H1 (cell line): ENCODE data around the gene MRM3. TPM values are rescaled to one million over a fixed set of nuclear protein-coding genes. Genes with fewer than 3 reads are reported as not detected.
"Not testable (repeated sequence)": the region's sequence is repeated elsewhere in the genome, so short reads cannot be mapped to it uniquely, and the experiment has no call there.

Experiments
- CTCF ChIA-PET: fragments of 300-600 bp; sonication (Branson Sonifier 250); formaldehyde crosslinking; loops from one replicate; lab custom pipeline; 2021; ENCODE audit not compliant: partially characterized antibody; lab: Charles Lee
- POLR2A ChIA-PET: fragments of 300-600 bp; sonication (Branson Sonifier 250); formaldehyde crosslinking; loops from one replicate; lab custom pipeline; 2021; ENCODE audit warnings: inconsistent platforms; ENCODE audit not compliant: partially characterized antibody; lab: Charles Lee
- DNase-seq, 2 experiments: peaks; one replicate each; pipeline versions ENCODE4 v3.0.0 to v3.0.0-alpha.2; 2010 to 2022; ENCODE audit warnings: low spot score in 2 of 2, low read depth in 1 of 2, mixed read lengths in 1 of 2
- FAIRE-seq: peaks from 2 replicates; lab custom pipeline; 2011; peaks lifted over from hg19 to GRCh38; lab: Jason Lieb, UNC
- H2AFZ ChIP-seq: 2 replicates; pipeline ENCODE4 v1.8.1; 2012; ENCODE audit warnings: low read length, inconsistent platforms
- H2AK5ac ChIP-seq: 2 replicates; pipeline ENCODE4 v1.6.1; 2013; ENCODE audit warnings: low read depth, low read length
- H2BK120ac ChIP-seq: replicated peaks from 2 replicates; pipeline ENCODE3; 2013; ENCODE audit warnings: low read depth, low read length, inconsistent platforms
- H2BK12ac ChIP-seq: 2 replicates; pipeline ENCODE4 v1.6.1; 2013; ENCODE audit warnings: low read depth, low read length
- H2BK15ac ChIP-seq: 2 replicates; pipeline ENCODE4 v1.6.1; 2013; ENCODE audit warnings: low read length
- H2BK20ac ChIP-seq: 2 replicates; pipeline ENCODE4 v1.6.1; 2013; ENCODE audit warnings: low read length
- H2BK5ac ChIP-seq: 2 replicates; pipeline ENCODE4 v1.6.1; 2013; ENCODE audit warnings: low read depth, low read length
- H3K14ac ChIP-seq: 2 replicates; pipeline ENCODE4 v1.6.1; 2013; ENCODE audit warnings: inconsistent platforms; ENCODE audit not compliant: insufficient read length
- H3K18ac ChIP-seq: 2 replicates; pipeline ENCODE4 v1.6.1; 2013; ENCODE audit warnings: low read length; ENCODE audit errors: extremely low read depth
- H3K23ac ChIP-seq: 2 replicates; pipeline ENCODE4 v1.6.1; 2013; ENCODE audit warnings: inconsistent platforms; ENCODE audit not compliant: insufficient read length
- H3K23me2 ChIP-seq: 2 replicates; pipeline ENCODE4 v1.6.1; 2013; ENCODE audit warnings: low read depth, low read length
- H3K27ac ChIP-seq: 2 replicates; pipeline ENCODE4 v1.6.1; 2011; ENCODE audit warnings: low read depth, low read length, inconsistent platforms
- H3K27me3 ChIP-seq, 4 experiments: replicated peaks in 1 of 4; 1 replicate in 1 of 4; 2 replicates in 3 of 4; pipeline versions ENCODE4 v1.6.1 to v1.8.1; 2011 to 2013; ENCODE audit warnings: low read length in 3 of 4, mild to moderate bottlenecking in 3 of 4, inconsistent platforms in 2 of 4, mixed read lengths in 2 of 4, moderate library complexity in 1 of 4; ENCODE audit not compliant: control insufficient read depth in 3 of 4, insufficient read depth in 3 of 4; ENCODE audit errors: extremely low read depth in 1 of 4
- H3K36me3 ChIP-seq, 4 experiments: 2 replicates each; pipeline versions ENCODE4 v1.6.1 to v1.8.1; 2011 to 2013; ENCODE audit warnings: mild to moderate bottlenecking in 4 of 4, low read length in 3 of 4, moderate library complexity in 2 of 4, control low read depth in 1 of 4, inconsistent platforms in 1 of 4; ENCODE audit not compliant: insufficient read depth in 4 of 4, control insufficient read depth in 2 of 4
- H3K4ac ChIP-seq: replicated peaks from 2 replicates; pipeline ENCODE3; 2013; ENCODE audit warnings: low read length, low read depth, mixed read lengths, inconsistent platforms; ENCODE audit not compliant: insufficient read length
- H3K4me1 ChIP-seq, 4 experiments: replicated peaks in 1 of 4; 1 replicate in 1 of 4; 2 replicates in 3 of 4; pipeline versions ENCODE4 v1.6.1 to v1.8.1; 2011 to 2013; ENCODE audit warnings: low read length in 3 of 4, inconsistent platforms in 2 of 4, mixed read lengths in 1 of 4; ENCODE audit not compliant: insufficient read depth in 4 of 4, control insufficient read depth in 3 of 4
- H3K4me2 ChIP-seq, 2 experiments: 2 replicates each; pipeline versions ENCODE4 v1.6.1 to v1.8.1; 2011 to 2013; ENCODE audit warnings: low read depth in 2 of 2, low read length in 2 of 2, control low read depth in 1 of 2, inconsistent platforms in 1 of 2, mild to moderate bottlenecking in 1 of 2; ENCODE audit not compliant: insufficient read depth in 1 of 2
- H3K4me3 ChIP-seq, 4 experiments: fragments of 200-600, 300-600 bp in 1 of 4; sonication (generic), shearing (Covaris generic), sonication (Bioruptor Twin) in 1 of 4; 2 replicates each; pipeline versions ENCODE4 v1.5.1 to v1.8.1; 2011 to 2016; ENCODE audit warnings: low read length in 4 of 4, low read depth in 3 of 4, control low read depth in 2 of 4, inconsistent platforms in 2 of 4, mild to moderate bottlenecking in 2 of 4, mixed read lengths in 1 of 4, moderate library complexity in 1 of 4; ENCODE audit not compliant: insufficient read depth in 2 of 4; ENCODE audit errors: extremely low read depth in 1 of 4
- H3K56ac ChIP-seq: replicated peaks from 2 replicates; pipeline ENCODE3; 2013; ENCODE audit warnings: low read depth, mild to moderate bottlenecking, mixed read lengths, low read length, inconsistent platforms; ENCODE audit not compliant: insufficient read length
- H3K79me1 ChIP-seq: 2 replicates; pipeline ENCODE4 v1.6.1; 2013; ENCODE audit warnings: low read depth, low read length, control low read depth
- H3K79me2 ChIP-seq, 2 experiments: 2 replicates each; pipeline versions ENCODE4 v1.6.1 to v1.8.1; 2012 to 2013; ENCODE audit warnings: low read length in 2 of 2, mild to moderate bottlenecking in 2 of 2, inconsistent platforms in 1 of 2; ENCODE audit not compliant: insufficient read depth in 2 of 2, control insufficient read depth in 1 of 2
- H3K9ac ChIP-seq, 4 experiments: replicated peaks in 1 of 4; 1 replicate in 1 of 4; 2 replicates in 3 of 4; pipeline versions ENCODE4 v1.6.1 to v1.8.1; 2011 to 2013; ENCODE audit warnings: low read depth in 3 of 4, low read length in 3 of 4, control low read depth in 2 of 4, mild to moderate bottlenecking in 2 of 4, moderate library complexity in 2 of 4, inconsistent platforms in 1 of 4; ENCODE audit errors: extremely low read depth in 1 of 4
- H3K9me3 ChIP-seq, 2 experiments: 2 replicates each; pipeline versions ENCODE4 v1.6.1 to v1.8.1; 2012 to 2013; ENCODE audit warnings: mild to moderate bottlenecking in 2 of 2, moderate library complexity in 2 of 2, control low read depth in 1 of 2, inconsistent platforms in 1 of 2, low read depth in 1 of 2, low read length in 1 of 2, mixed read lengths in 1 of 2; ENCODE audit not compliant: insufficient read depth in 2 of 2
- H4K20me1 ChIP-seq, 2 experiments: replicated peaks in 1 of 2; 2 replicates each; pipeline versions ENCODE3 to v1.8.1; 2011 to 2013; ENCODE audit warnings: inconsistent platforms in 2 of 2, low read length in 2 of 2, mild to moderate bottlenecking in 1 of 2; ENCODE audit not compliant: insufficient read depth in 2 of 2, control insufficient read depth in 1 of 2
- H4K5ac ChIP-seq: 2 replicates; pipeline ENCODE4 v1.6.1; 2013; ENCODE audit warnings: low read length, low read depth, mixed read lengths, inconsistent platforms; ENCODE audit not compliant: insufficient read length
- H4K8ac ChIP-seq: 2 replicates; pipeline ENCODE4 v1.8.0; 2013; ENCODE audit warnings: mild to moderate bottlenecking, moderate library complexity, low read length, inconsistent platforms; ENCODE audit not compliant: insufficient read depth; ENCODE audit errors: extremely low read depth
- H4K91ac ChIP-seq: replicated peaks from 2 replicates; pipeline ENCODE3; 2013; ENCODE audit warnings: low read length, mixed read lengths, inconsistent platforms; ENCODE audit not compliant: insufficient read length
- BACH1 ChIP-seq: IDR thresholded peaks from 2 replicates; pipeline ENCODE4 v1.6.1; 2012; ENCODE audit warnings: low read length, improper control_type of control experiment
- HDAC2 ChIP-seq, 2 experiments: fragments of 300-600 bp in 1 of 2; sonication (generic) in 1 of 2; IDR thresholded peaks; 2 replicates each; pipeline ENCODE4 v1.6.1; 2011 to 2012; ENCODE audit warnings: low read depth in 2 of 2, low read length in 2 of 2, mild to moderate bottlenecking in 2 of 2, moderate library complexity in 2 of 2, borderline replicate concordance in 1 of 2, inconsistent platforms in 1 of 2
- SUZ12 ChIP-seq: fragments of 200-600 bp; sonication (generic); IDR thresholded peaks from 2 replicates; pipeline ENCODE4 v1.6.1; 2012; ENCODE audit warnings: mild to moderate bottlenecking, inconsistent platforms, low read length, moderate library complexity, mixed read lengths
- WGBS, 2 experiments: shearing (Covaris generic) in 1 of 2; methylation state at CpG; one replicate each; pipeline versions ENCODE4 v1.1.6 to v1.1.7; 2013 to 2015; ENCODE audit warnings: low lambda C conversion rate in 2 of 2, mixed read lengths in 2 of 2, inconsistent platforms in 1 of 2, low coverage in 1 of 2, missing lambda C conversion rate in 1 of 2; ENCODE audit not compliant: insufficient replicate concordance in 2 of 2, insufficient coverage in 1 of 2, insufficient read length in 1 of 2; ENCODE audit errors: extremely low coverage in 1 of 2, missing lambda C conversion rate in 1 of 2; 5-methylcytosine and 5-hydroxymethylcytosine counted together
- polyA plus RNA-seq, 7 experiments: library from polyadenylated mRNA; depleted of rRNA in 3 of 7; stranded (reverse) in 5 of 7; unstranded in 2 of 7; fragments of >200 nt in 5 of 7; fragments of 200-250 nt in 2 of 7; gene quantifications; 1 replicate in 5 of 7; 2 replicates in 1 of 7; 4 replicates in 1 of 7; pipeline versions ENCODE4 v1.2.1 to v1.2.3, GENCODE V29; 2011 to 2013; ENCODE audit warnings: missing spikeins in 2 of 7, mixed read lengths in 2 of 7
- total RNA-seq: library from RNA; stranded (reverse); fragmentation: NEBNext Ultra II Directional; extraction: Animal tissue kit (Norgen Biotek cat#: 25700); gene quantifications from 2 replicates; pipeline ENCODE4 v1.2.1, GENCODE V29; 2021

The MRM3 gene
- total and polyA plus RNA-seq, 2 of the 8 experiments (the other 6 are each of a cell fraction or from before 2014, with no cell fraction given) = 10.1 to 20.8 TPM

DNA sequence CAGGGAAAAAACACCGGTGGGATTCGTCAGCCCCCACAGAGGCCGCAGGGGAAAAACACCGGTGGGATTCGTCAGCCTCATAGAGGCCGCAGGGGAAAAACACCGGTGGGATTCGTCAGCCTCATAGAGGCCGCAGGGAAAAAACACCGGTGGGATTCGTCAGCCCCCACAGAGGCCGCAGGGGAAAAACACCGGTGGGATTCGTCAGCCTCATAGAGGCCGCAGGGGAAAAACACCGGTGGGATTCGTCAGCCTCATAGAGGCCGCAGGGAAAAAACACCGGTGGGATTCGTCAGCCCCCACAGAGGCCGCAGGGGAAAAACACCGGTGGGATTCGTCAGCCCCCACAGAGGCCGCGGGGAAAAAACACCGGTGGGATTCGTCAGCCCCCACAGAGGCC is 53.6 kb downstream of the MRM3 start:
- not testable (repeated sequence) for H4K8ac ChIP-seq, H3K23me2 ChIP-seq, H4K5ac ChIP-seq, H4K91ac ChIP-seq, H3K27me3 ChIP-seq, H3K23ac ChIP-seq
- H3K79me2 ChIP-seq = peaks cover 0 to 39% of the 10 kb centered on the region in 2 experiments; a peak in 2 of 4 replicates
- 0 out of 4 replicates have a peak, but pooled peaks of 1 of the 2 experiments have one; percentile 88 for TF ChIP-seq HDAC2 (IDR thresholded peaks at IDR 0.05; ENCODE audit: borderline replicate concordance in 1 of 2, low read depth in 2 of 2, low read length in 2 of 2)
- TF ChIP-seq BACH1 = peak; percentile 74
- 0 out of 2 replicates have a peak, but pooled peaks have one; percentile 29 for TF ChIP-seq SUZ12
- TF ChIP-seq, all 59 proteins: peak for 3; not testable (repeated sequence) for 56
- H3K79me1 ChIP-seq = peaks cover 14% of the 10 kb centered on the region
- H3K27ac ChIP-seq, H4K20me1 ChIP-seq, H3K14ac ChIP-seq, H3K18ac ChIP-seq, H2BK20ac ChIP-seq, H3K9me3 ChIP-seq, H3K4me2 ChIP-seq, H2AK5ac ChIP-seq, POLR2A ChIA-PET, H2BK12ac ChIP-seq, H3K36me3 ChIP-seq, DNase-seq, H2BK120ac ChIP-seq, H3K9ac ChIP-seq, H2AFZ ChIP-seq, H3K4me3 ChIP-seq, FAIRE-seq, H3K4me1 ChIP-seq, H3K4ac ChIP-seq, H3K56ac ChIP-seq, H2BK15ac ChIP-seq, H2BK5ac ChIP-seq: not testable (repeated sequence)
- WGBS, 2 experiments = 82% methylated on average over 7 of the region's 27 CpGs; no CpG with 5 or more reads in 1 of the 2 experiments
- CTCF ChIA-PET = interaction anchor here (0.9 to 5.2 kb wide), 3 partner anchors 40 to 145 kb away, joined by 3 to 20 read pairs (median 4); partner anchors contain the start of gene NXN
